AG09319 (cell line): Measurements from ENCODE around the gene TP53I11.

Experiments
- DNase-seq: peaks from one replicate; pipeline ENCODE4 v3.0.0-alpha.2; 2010; ENCODE audit warnings: low read depth; ENCODE audit errors: extremely low read depth
- CTCF ChIP-seq: IDR thresholded peaks from 2 replicates; pipeline ENCODE4 v1.5.1; 2011; ENCODE audit warnings: low read depth, mild to moderate bottlenecking, inconsistent platforms, low read length, moderate library complexity

Gene TP53I11

GRCh38 chr11:44985721-44986120 is 35.0 kb upstream of the TP53I11 start:
- DNase-seq, result no peak
- TF ChIP-seq CTCF, result no peak

- TF ChIP-seq CTCF, result no peak
- DNase-seq, result no peak
These were observed 33.1 kb upstream of the TP53I11 start for GRCh38 chr11:44983786-44984185.

- no peak for DNase-seq
- no peak for TF ChIP-seq CTCF
These were observed 31.9 kb upstream of the TP53I11 start for GRCh38 chr11:44982496-44983062.

GRCh38 chr11:44980533-44981427 is 30.1 kb upstream of the TP53I11 start:
- TF ChIP-seq CTCF, result no peak
- DNase-seq, result no peak

- no peak for DNase-seq
- no peak for TF ChIP-seq CTCF
These were observed 29.1 kb upstream of the TP53I11 start for GRCh38 chr11:44979543-44980399.

- DNase-seq, result no peak
These were observed 28.3 kb upstream of the TP53I11 start for GRCh38 chr11:44978961-44979331.

More at GRCh38 chr11:44978961-44979331, 28.3 kb upstream of the TP53I11 start:
- TF ChIP-seq CTCF, result no peak
